Glutamatergic neuron (in vitro differentiated cells): ENCODE data around the gene MGMT. TPM values are rescaled to one million over a fixed set of nuclear protein-coding genes. Genes with fewer than 3 reads are reported as not detected.

Experiments used
- DNase-seq: peaks from one replicate; pipeline ENCODE4 v3.0.0; 2022
- H3K27ac Mint-ChIP-seq: one replicate; pipeline ENCODE4 v1.8.0; 2020; ENCODE audit warnings: mild to moderate bottlenecking, mixed read lengths, inconsistent platforms; ENCODE audit not compliant: unreplicated experiment
- H3K27me3 Mint-ChIP-seq: one replicate; pipeline ENCODE4 v1.8.0; 2020; ENCODE audit warnings: mild to moderate bottlenecking, moderate library complexity, mixed read lengths, inconsistent platforms; ENCODE audit not compliant: unreplicated experiment
- H3K36me3 Mint-ChIP-seq: one replicate; pipeline ENCODE4 v1.8.0; 2020; ENCODE audit warnings: mild to moderate bottlenecking, mixed read lengths, inconsistent platforms; ENCODE audit not compliant: unreplicated experiment
- H3K4me1 Mint-ChIP-seq: one replicate; pipeline ENCODE4 v1.8.0; 2020; ENCODE audit warnings: mild to moderate bottlenecking, low read depth, mixed read lengths, inconsistent platforms; ENCODE audit not compliant: unreplicated experiment
- H3K4me3 Mint-ChIP-seq: one replicate; pipeline ENCODE4 v1.8.0; 2020; ENCODE audit warnings: mild to moderate bottlenecking, mixed read lengths, inconsistent platforms; ENCODE audit not compliant: unreplicated experiment
- H3K9me3 Mint-ChIP-seq: one replicate; pipeline ENCODE4 v1.8.0; 2020; ENCODE audit warnings: mild to moderate bottlenecking, moderate library complexity, mixed read lengths, inconsistent platforms; ENCODE audit not compliant: unreplicated experiment
- CTCF ChIP-seq: fragments of 200-600 bp; sonication (generic); IDR thresholded peaks from one replicate; pipeline ENCODE4 v1.5.0; 2021; ENCODE audit not compliant: partially characterized antibody, unreplicated experiment
- total RNA-seq: library from RNA; stranded (reverse); fragmentation: NEBNext Ultra II Directional; extraction: Animal tissue kit (Norgen Biotek cat#: 25700); gene quantifications from one replicate; pipeline ENCODE4 v1.2.1, GENCODE V29; 2021; ENCODE audit not compliant: unreplicated experiment

The MGMT gene
- total RNA-seq, 1 donor from 2014 or later: 15.9 TPM

- Mint-ChIP-seq H3K27ac (no peak overlapping the region), H3K4me1 (no peaks in the 10 kb centered on the region), H3K27me3 (peaks cover 3% of the 10 kb centered on the region), H3K9me3 (peaks cover 3% of the 10 kb centered on the region), H3K4me3 (no peak overlapping the region), H3K36me3 (peaks cover 11% of the 10 kb centered on the region)
- DNase-seq: no peak
- no peak for TF ChIP-seq CTCF
Measured at GRCh38 chr10:129502448-129502847, 35.4 kb downstream of the MGMT start.

DNA sequence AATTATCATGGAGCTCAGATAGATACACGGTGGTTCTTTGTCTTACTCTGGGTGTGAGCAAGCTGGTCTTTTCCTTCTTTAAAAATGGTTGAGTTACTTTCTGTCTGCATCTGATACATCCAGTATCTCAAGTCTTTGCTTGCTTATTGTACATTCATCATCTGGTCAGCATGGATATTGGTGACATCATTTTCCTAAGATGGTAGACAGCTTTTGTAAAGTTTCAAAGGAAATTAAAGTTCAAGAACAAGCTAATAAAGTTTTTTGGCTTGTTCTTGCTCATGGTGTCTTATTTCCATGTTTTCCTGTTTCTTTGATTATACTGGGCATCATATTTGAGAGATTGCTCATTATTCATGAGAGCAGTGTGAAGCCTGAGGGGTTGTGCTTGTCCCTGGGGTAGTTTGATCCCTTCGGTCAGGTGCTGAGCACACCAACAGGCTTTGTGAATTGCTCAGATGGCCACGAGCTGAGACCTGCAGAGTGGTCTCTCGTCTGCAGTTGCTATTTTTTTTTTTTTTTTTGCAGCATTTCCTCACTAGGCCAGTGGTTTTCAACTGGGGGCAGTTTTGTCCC is 38.5 kb downstream of the MGMT start:
- H3K36me3 Mint-ChIP-seq: peaks cover 7% of the 10 kb centered on the region
- DNase-seq: no peak
- H3K4me3 Mint-ChIP-seq: no peak overlapping the region
- TF ChIP-seq CTCF: no peak
- H3K27me3 Mint-ChIP-seq: peaks cover 2% of the 10 kb centered on the region
- H3K4me1 Mint-ChIP-seq: no peaks in the 10 kb centered on the region
- H3K9me3 Mint-ChIP-seq: no peaks in the 10 kb centered on the region
- H3K27ac Mint-ChIP-seq: no peak overlapping the region

DNA sequence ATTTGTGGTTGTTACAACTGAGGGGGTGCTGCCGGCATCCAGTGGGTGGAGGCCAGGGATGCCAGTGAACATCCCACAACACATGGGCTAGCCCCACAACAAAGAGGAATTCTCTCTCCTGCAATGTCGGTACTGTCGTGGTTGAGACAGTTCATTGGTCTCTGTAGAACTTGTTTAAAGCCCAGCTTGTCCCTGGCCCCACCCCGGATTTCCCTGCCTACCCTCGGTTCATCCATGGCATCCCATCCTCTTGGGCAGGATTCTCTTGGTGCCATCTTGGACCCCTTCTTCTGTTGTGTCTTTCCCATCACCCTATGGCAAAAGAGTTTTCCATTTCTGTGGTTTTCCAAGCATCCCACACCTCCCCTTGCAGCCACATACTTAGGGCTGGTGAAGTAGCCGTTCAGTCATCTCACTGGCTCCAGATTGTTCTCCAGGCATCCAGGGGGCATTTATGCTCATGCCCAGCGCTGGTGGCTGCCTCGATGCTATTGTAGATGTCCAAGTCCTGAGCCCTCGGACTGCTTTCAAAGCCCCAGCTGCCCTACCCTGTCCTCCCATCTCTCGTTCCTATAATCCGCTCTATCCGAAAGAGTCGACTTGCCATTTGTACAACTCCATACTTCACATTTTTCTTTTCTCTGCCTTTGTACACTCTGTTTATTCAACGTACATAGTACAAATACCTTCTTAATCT is 39.2 kb downstream of the MGMT start:
- TF ChIP-seq CTCF: no peak
- Mint-ChIP-seq H3K27me3 (peaks cover 2% of the 10 kb centered on the region), H3K4me1 (no peaks in the 10 kb centered on the region), H3K36me3 (peaks cover 7% of the 10 kb centered on the region), H3K9me3 (no peaks in the 10 kb centered on the region), H3K27ac (no peak overlapping the region), H3K4me3 (no peak overlapping the region)
- no peak for DNase-seq

DNA sequence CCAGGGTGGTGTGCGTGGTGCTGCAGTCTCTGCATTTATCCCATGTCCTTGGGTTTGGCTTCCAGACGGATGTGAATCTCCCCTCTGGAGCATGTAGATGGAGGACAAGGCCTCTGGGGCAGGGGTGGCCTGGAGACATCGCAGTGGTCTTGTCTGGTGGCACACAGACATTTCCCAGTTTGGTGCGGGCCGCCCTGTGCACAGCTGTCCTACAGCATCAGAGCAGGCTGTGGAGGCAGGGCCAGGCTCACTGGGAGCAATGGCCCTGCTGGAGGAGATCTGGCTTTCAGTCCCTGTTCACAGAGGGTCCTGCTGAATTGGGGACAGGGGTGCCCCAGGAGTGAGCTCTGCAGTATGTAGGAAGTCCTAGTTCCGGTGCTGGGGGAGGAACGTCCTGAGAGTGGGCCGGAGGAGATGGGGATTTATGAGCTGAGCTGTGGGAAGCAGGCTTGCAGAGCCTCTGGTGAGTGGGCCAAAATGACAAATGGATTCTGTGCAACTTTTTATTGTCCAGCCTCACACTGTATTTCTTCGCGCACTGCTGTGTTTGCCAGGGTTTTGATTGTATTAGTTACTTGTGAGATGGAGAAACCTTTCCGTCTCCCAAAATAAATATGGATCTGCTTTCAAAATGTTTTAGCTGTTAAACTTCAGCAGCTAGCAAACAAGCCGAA is 40.3 kb downstream of the MGMT start:
- Mint-ChIP-seq H3K27ac (no peak overlapping the region), H3K36me3 (peaks cover 7% of the 10 kb centered on the region), H3K4me3 (no peak overlapping the region), H3K27me3 (peaks cover 2% of the 10 kb centered on the region), H3K9me3 (no peaks in the 10 kb centered on the region), H3K4me1 (no peaks in the 10 kb centered on the region)
- TF ChIP-seq CTCF: no peak
- DNase-seq: no peak

DNA sequence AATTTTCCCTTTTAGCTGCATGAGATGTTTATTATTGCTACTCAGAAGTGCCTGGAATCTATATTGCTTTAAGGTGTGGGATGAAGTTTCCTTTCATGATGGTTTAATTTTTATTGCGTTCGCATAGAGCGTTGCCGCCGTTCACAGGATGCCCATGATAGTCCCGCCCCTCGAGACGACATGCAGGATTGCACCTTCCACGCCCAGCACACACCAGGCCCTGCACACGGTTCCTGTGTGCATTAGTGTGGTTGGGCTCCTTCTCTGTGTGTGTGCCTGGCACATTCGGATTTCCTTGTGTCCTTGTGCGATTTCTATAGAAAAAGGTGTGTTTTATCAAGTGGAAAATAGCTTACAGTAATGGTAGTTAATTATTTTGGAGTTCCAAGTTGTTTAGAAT is 42.1 kb downstream of the MGMT start:
- Mint-ChIP-seq H3K4me1 (peaks cover 3% of the 10 kb centered on the region), H3K27me3 (peaks cover 2% of the 10 kb centered on the region), H3K4me3 (no peak overlapping the region), H3K9me3 (no peaks in the 10 kb centered on the region), H3K36me3 (peaks cover 7% of the 10 kb centered on the region), H3K27ac (no peak overlapping the region)
- no peak for DNase-seq
- no peak for TF ChIP-seq CTCF
